ENCODE measurements around the gene WDR11.

DNA sequence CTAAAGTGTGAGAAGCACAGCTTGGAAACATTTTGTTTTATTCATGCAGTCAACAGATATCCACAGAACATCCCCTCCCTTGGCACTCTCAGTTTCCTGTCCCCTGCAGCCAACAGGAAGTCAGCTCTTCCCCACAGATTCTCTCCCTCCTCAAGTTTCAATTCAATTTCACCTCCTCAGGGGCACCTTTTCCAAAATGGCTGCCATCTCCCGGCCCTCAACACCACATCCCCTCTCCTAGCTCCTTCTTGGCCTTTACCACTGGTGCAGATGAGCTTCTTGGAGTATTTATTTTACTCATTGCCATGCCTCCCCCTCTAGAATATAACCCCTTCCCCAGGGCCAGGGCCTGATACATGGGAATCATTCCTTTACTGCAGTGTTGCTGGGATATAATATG lies 94.0 kb downstream of the WDR11 start:
- TF ChIP-seq, protein P1, sequence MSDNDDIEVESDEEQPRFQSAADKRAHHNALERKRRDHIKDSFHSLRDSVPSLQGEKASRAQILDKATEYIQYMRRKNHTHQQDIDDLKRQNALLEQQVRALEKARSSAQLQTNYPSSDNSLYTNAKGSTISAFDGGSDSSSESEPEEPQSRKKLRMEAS (IDR thresholded peaks at IDR 0.05) = no peak
- TF ChIP-seq, protein P2, sequence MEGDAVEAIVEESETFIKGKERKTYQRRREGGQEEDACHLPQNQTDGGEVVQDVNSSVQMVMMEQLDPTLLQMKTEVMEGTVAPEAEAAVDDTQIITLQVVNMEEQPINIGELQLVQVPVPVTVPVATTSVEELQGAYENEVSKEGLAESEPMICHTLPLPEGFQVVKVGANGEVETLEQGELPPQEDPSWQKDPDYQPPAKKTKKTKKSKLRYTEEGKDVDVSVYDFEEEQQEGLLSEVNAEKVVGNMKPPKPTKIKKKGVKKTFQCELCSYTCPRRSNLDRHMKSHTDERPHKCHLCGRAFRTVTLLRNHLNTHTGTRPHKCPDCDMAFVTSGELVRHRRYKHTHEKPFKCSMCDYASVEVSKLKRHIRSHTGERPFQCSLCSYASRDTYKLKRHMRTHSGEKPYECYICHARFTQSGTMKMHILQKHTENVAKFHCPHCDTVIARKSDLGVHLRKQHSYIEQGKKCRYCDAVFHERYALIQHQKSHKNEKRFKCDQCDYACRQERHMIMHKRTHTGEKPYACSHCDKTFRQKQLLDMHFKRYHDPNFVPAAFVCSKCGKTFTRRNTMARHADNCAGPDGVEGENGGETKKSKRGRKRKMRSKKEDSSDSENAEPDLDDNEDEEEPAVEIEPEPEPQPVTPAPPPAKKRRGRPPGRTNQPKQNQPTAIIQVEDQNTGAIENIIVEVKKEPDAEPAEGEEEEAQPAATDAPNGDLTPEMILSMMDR (IDR thresholded peaks at IDR 0.05) = no peak
- TF ChIP-seq CEBPB (IDR thresholded peaks at IDR 0.05) (no peak), CHD2 (IDR thresholded peaks at IDR 0.05; ENCODE audit: low read length, partially characterized antibody) (no peak), KDM1A (IDR thresholded peaks at IDR 0.05; ENCODE audit: low read depth) (no peak), POLR2A (IDR thresholded peaks at IDR 0.05; ENCODE audit: low read length) (no peak), POLR2AphosphoS2 (conservative IDR thresholded peaks at IDR 0.05; ENCODE audit: low read length) (no peak), TP53 (CRISPR knock-in tag; IDR thresholded peaks at IDR 0.05) (no peak), HDAC2 (IDR thresholded peaks at IDR 0.05) (no peak)
- TF ChIP-seq, protein P3, sequence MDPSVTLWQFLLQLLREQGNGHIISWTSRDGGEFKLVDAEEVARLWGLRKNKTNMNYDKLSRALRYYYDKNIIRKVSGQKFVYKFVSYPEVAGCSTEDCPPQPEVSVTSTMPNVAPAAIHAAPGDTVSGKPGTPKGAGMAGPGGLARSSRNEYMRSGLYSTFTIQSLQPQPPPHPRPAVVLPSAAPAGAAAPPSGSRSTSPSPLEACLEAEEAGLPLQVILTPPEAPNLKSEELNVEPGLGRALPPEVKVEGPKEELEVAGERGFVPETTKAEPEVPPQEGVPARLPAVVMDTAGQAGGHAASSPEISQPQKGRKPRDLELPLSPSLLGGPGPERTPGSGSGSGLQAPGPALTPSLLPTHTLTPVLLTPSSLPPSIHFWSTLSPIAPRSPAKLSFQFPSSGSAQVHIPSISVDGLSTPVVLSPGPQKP (IDR thresholded peaks at IDR 0.05; ENCODE audit: low read depth, low read length) = no peak

Data from A549 (cell line).